ENCODE data around the gene WDR82.

The WDR82 gene

DNA sequence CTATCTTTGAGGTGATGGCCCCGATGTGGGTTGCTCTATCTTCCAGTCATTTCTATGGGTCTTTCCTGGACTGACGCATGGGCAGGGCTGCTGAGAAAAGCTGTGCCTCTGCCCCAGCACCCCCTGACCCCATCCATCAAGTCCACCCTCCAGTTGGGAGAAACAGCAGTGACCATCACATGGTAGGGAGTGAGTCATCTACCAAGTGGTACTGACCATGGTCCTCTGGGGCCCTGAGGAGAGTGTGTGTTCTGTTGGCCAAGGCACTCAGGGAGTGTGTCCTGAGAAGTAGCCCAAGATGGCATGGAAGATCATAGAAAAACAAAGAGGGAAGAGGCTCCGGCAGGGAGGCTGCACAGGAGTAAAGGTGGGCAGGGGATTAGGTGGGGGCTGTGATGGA is 36.0 kb upstream of the WDR82 start:
- TF ChIP-seq, protein P1, sequence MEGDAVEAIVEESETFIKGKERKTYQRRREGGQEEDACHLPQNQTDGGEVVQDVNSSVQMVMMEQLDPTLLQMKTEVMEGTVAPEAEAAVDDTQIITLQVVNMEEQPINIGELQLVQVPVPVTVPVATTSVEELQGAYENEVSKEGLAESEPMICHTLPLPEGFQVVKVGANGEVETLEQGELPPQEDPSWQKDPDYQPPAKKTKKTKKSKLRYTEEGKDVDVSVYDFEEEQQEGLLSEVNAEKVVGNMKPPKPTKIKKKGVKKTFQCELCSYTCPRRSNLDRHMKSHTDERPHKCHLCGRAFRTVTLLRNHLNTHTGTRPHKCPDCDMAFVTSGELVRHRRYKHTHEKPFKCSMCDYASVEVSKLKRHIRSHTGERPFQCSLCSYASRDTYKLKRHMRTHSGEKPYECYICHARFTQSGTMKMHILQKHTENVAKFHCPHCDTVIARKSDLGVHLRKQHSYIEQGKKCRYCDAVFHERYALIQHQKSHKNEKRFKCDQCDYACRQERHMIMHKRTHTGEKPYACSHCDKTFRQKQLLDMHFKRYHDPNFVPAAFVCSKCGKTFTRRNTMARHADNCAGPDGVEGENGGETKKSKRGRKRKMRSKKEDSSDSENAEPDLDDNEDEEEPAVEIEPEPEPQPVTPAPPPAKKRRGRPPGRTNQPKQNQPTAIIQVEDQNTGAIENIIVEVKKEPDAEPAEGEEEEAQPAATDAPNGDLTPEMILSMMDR (IDR thresholded peaks at IDR 0.05; ENCODE audit: low read depth, low read length): no peak
- no peak for DNase-seq (ENCODE audit: extremely low read depth, low read depth)

DNA sequence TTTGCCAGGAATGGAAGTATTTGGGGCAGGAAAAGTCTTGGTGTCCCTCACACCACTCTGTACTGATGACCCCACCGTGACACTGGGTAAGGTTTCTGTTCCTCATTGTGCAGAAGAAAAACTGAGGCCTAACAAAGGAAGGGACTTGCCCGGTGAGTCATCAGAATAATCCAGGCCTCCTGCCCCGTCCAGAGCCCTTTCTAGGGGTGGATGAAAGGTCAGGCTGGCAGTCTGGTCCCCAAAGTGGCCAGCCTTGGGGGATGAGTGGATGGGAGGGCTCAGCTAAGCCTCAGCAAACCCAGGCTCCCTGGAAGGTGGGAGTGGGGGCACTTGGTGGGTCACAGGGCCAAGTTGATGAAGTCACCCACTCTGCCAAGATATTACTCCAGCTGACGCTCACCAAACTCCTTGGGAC is 35.3 kb upstream of the WDR82 start:
- no peak for DNase-seq (ENCODE audit: extremely low read depth, low read depth)
- TF ChIP-seq, protein P1 (IDR thresholded peaks at IDR 0.05; ENCODE audit: low read depth, low read length): no peak

DNA sequence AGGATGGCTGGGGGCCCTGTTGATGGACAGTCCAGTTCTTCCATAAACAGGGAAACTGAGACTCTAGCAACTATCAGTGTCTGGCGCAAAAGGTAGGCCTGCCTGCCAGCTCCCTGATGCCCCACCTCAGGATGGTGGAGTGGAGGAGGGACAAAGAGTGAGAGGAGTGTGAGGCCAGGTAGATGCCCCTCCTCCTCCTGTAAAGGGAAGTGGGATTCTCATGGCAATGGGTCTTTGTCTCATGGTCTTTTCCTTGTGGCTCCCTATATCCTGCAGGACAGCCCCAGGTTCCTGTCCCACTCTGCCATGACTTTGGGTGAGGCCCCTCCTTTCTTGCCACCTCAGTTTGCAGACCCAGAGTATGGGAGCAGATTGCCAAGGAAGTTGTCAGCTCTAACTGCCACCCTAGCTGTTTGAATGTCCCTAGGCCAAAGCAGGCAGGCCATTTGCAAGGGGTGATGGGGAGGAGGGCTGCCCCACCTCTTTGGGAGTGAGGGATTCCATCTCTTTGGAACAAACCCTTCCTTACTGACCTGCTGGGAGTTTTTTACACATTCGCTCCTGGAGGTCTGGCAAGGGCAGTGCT is 34.8 kb upstream of the WDR82 start:
- TF ChIP-seq, protein P1 (IDR thresholded peaks at IDR 0.05; ENCODE audit: low read depth, low read length): no peak
- no peak for DNase-seq (ENCODE audit: extremely low read depth, low read depth)

DNA sequence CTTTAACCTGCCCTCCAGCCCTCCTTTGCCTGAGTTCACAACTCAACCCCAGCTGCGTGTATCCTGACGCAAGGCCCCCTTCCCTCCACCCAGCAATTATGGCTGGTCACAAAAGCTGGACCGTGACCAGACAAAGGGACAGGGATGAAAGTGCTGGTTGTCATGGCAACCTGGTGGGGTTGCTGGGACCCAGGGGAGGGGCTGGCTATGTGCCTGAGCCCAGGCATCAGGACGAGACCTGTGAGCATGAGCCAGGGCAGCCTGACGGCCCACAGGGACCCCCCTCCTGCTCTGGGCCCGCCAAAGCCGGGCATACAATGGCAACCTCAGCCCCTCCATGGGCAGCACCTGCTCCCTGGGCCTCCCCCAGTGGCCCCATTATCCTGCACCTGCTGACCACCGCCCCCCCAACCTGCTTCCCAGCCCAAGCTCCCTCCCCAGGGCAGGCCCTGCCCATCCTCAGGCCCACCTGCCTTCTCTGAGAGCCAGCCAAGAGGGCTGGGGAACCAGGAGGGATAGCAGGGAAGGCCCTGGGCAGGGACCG is 33.2 kb upstream of the WDR82 start:
- TF ChIP-seq, protein P1 (IDR thresholded peaks at IDR 0.05; ENCODE audit: low read depth, low read length): no peak
- no peak for DNase-seq (ENCODE audit: extremely low read depth, low read depth)

DNA sequence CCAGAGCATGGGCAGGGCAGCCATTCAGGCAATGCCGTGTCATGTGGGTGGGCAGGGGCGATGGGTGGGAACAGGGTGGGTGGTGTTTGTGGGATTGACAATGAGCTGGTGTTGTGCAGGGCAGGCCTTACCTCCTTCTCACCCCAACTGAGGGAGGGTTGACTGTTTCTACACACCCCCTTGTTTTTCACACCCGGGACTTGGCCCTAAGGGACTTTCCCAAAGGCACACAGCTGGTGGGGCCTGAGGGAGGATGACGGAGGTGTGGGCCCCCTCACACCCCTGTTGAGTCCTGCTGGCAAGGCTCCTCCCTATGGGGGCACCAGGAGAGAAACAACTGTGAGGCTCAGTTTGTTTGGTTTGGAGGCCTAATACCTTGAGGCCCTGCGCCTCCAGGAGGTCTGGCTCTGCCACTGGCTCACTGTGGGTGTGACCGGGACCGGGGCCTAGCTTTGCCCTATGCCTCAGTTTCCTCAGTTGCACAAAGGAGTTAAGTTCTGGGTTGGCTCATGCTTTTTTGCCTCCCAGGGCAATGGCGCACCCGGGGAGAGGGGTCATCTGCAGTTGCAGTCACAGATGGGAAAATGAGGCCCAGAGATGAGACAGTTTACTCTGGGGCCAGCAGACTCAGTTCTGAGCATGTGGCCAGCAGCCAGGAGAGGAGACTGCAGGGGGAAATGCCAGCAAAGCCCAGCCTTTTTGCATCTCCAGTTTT is 32.6 kb upstream of the WDR82 start:
- TF ChIP-seq, protein P1 (IDR thresholded peaks at IDR 0.05; ENCODE audit: low read depth, low read length): no peak
- DNase-seq (ENCODE audit: extremely low read depth, low read depth): no peak

DNA sequence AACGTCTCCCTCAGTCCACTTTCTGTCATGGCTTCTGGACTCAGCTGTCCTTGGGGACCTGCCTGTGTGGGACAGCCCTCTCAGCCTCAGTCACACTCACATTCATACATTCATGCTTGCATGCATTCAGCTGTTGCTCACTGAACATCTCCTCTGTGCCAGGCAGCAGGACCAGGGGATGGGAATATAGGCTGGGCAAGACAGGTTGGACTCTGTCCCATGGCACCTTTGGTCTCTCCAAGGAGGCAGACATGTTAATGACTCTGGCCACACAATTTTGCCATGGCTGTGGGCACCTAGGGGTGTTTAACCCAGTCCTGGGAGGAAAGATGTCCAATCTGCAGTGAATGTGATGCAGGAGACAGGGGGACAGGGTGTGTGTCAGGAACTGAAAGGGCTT is 29.9 kb upstream of the WDR82 start:
- TF ChIP-seq, protein P1 (IDR thresholded peaks at IDR 0.05; ENCODE audit: low read depth, low read length): no peak
- no peak for DNase-seq (ENCODE audit: extremely low read depth, low read depth)

DNA sequence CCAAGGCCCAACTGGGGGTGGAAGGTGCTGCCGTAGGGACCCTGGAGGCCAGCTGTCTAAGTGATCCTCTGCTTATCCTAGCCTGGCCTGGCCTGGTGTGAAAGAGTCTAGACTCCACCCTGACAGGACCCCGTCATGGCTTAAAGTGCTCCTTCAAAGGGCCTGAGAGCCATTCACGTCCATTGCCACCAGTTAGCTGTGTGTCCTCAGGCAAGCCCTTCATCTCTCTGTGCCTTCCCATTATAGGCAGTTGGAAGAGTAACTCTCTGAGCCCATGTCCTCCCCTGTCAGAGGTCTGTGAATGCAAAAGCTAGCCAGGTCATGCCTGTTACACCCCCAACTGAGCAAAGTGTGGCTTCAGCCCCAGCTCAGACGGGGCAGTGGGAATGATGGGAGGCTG is 28.5 kb upstream of the WDR82 start:
- no peak for DNase-seq (ENCODE audit: extremely low read depth, low read depth)
- TF ChIP-seq, protein P1 (IDR thresholded peaks at IDR 0.05; ENCODE audit: low read depth, low read length): no peak

Measured in AG09319 (cell line).